NT2/D1 (cell line): ENCODE measurements around the gene ERC2.

Source experiments
- YY1 ChIP-seq: IDR thresholded peaks from 2 replicates; pipeline ENCODE4 v1.6.1; 2011; ENCODE audit not compliant: insufficient read length, insufficient read depth
- ZNF274 ChIP-seq: IDR thresholded peaks from 2 replicates; pipeline ENCODE4 v1.6.1; 2011; ENCODE audit warnings: mild to moderate bottlenecking, low read depth, low read length

DNA sequence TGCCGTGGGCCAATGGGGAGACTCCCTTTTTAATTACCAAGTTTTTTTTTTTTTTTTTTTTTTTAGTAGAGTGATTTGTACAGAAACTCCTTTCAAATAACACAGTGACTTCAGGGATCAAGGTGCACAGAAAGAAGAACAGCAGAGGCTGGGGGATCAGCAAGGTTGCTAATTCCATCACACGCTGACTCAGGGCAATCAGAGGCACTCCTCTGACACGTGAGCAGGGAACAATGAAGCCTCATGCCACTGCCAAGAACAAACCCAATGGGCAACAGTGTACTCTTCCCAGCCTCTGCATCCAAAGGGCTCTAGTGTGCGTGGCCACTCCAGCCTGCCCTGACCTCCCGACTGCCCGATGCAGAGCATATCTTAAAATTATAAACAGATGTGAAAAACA, 794.5 kb downstream of the ERC2 start:
- no peak for TF ChIP-seq ZNF274
- no peak for TF ChIP-seq YY1
